HepG2 (cell line): ENCODE results near the gene USP10. TPM values are rescaled to one million over a fixed set of nuclear protein-coding genes. Genes with fewer than 3 reads are reported as not detected.
A peak's percentile ranks its signal among the peaks of the same experiment; 100 is the strongest.

Experiments
- ATF3 ChIP-seq: sonication (generic); formaldehyde crosslinking; IDR thresholded peaks from 2 replicates; pipeline ENCODE4 v1.4.0; 2020; ENCODE audit warnings: missing genetic modification reagents
- CAMTA2 ChIP-seq: sonication (generic); formaldehyde crosslinking; IDR thresholded peaks from 2 replicates; pipeline ENCODE4 v1.4.0; 2020; ENCODE audit warnings: mild to moderate bottlenecking, missing genetic modification reagents, borderline replicate concordance
- DZIP1 ChIP-seq: sonication (generic); formaldehyde crosslinking; IDR thresholded peaks from 2 replicates; pipeline ENCODE4 v1.5.0; 2020; ENCODE audit warnings: mild to moderate bottlenecking, missing genetic modification reagents
- E2F1 ChIP-seq: sonication (generic); formaldehyde crosslinking; IDR thresholded peaks from 2 replicates; pipeline ENCODE4 v1.5.0; 2020; ENCODE audit warnings: missing genetic modification reagents
- GZF1 ChIP-seq: sonication (generic); formaldehyde crosslinking; IDR thresholded peaks from 2 replicates; pipeline ENCODE4 v1.5.1; 2020; ENCODE audit warnings: mild to moderate bottlenecking, missing genetic modification reagents
- HOXD1 ChIP-seq: sonication (generic); formaldehyde crosslinking; IDR thresholded peaks from 2 replicates; pipeline ENCODE4 v1.5.0; 2020; ENCODE audit warnings: missing genetic modification reagents
- JUNB ChIP-seq: sonication (generic); formaldehyde crosslinking; IDR thresholded peaks from 2 replicates; pipeline ENCODE4 v1.8.0; 2022; ENCODE audit warnings: missing genetic modification reagents, mild to moderate bottlenecking, borderline replicate concordance
- MTA3 ChIP-seq: sonication (generic); formaldehyde crosslinking; IDR thresholded peaks from 2 replicates; pipeline ENCODE4 v1.4.0; 2020; ENCODE audit warnings: missing genetic modification reagents
- NCOA5 ChIP-seq: sonication (generic); formaldehyde crosslinking; IDR thresholded peaks from 2 replicates; pipeline ENCODE4 v1.4.0; 2020; ENCODE audit warnings: missing genetic modification reagents
- PREB ChIP-seq: sonication (generic); formaldehyde crosslinking; IDR thresholded peaks from 2 replicates; pipeline ENCODE4 v1.4.0; 2020; ENCODE audit warnings: missing genetic modification reagents
- SAFB2 ChIP-seq: sonication (generic); formaldehyde crosslinking; IDR thresholded peaks from 2 replicates; pipeline ENCODE4 v1.5.1; 2020; ENCODE audit warnings: missing genetic modification reagents, low read depth, mild to moderate bottlenecking, borderline replicate concordance
- SNRNP70 ChIP-seq: fragments of 200-400 bp; formaldehyde crosslinking; IDR thresholded peaks from 2 replicates; pipeline ENCODE4 v1.6.1; 2017; ENCODE audit warnings: mild to moderate bottlenecking, low read depth, low read length, moderate library complexity
- SYNCRIP ChIP-seq: fragments of 200-400 bp; formaldehyde crosslinking; IDR thresholded peaks from 2 replicates; pipeline ENCODE4 v1.6.1; 2018; ENCODE audit warnings: mild to moderate bottlenecking, low read depth, low read length; ENCODE audit not compliant: insufficient read depth
- TERF1 ChIP-seq: sonication (generic); formaldehyde crosslinking; IDR thresholded peaks from 2 replicates; pipeline ENCODE4 v1.8.0; 2022; ENCODE audit warnings: mild to moderate bottlenecking, missing genetic modification reagents, moderate library complexity
- U2AF1 ChIP-seq: fragments of 200-400 bp; formaldehyde crosslinking; optimal IDR thresholded peaks from 2 replicates; pipeline ENCODE3; 2017; ENCODE audit warnings: mild to moderate bottlenecking, low read depth, low read length
- ZBTB14 ChIP-seq: sonication (generic); formaldehyde crosslinking; IDR thresholded peaks from 2 replicates; pipeline ENCODE4 v1.4.0; 2020; ENCODE audit warnings: missing genetic modification reagents
- ZNF24 ChIP-seq: fragments of 450-650 bp; IDR thresholded peaks from 2 replicates; pipeline ENCODE4 v1.6.1; 2017; ENCODE audit warnings: antibody characterized with exemption, mild to moderate bottlenecking
- ZNF276 ChIP-seq: sonication (generic); formaldehyde crosslinking; IDR thresholded peaks from 2 replicates; pipeline ENCODE4 v1.4.0; 2020; ENCODE audit warnings: mild to moderate bottlenecking, low read depth, missing genetic modification reagents
- ZNF605 ChIP-seq: sonication (generic); formaldehyde crosslinking; IDR thresholded peaks from 2 replicates; pipeline ENCODE4 v1.8.0; 2022; ENCODE audit warnings: mild to moderate bottlenecking, missing genetic modification reagents
- polyA plus RNA-seq, 8 experiments: library from polyadenylated mRNA; depleted of rRNA in 3 of 8; stranded (reverse) in 7 of 8; unstranded in 1 of 8; fragments of >200 nt; fragmentation: Illumina TruSeq in 4 of 8; extraction: Trizol in 4 of 8; gene quantifications; 2 replicates each; pipeline versions ENCODE4 v1.2.1 to v1.2.3, GENCODE V29; 2011 to 2016; ENCODE audit warnings: low read depth in 4 of 8, missing spikeins in 1 of 8, mixed read lengths in 1 of 8; ENCODE audit not compliant: insufficient read depth in 1 of 8
- total RNA-seq, 5 experiments: library from RNA; depleted of rRNA; stranded (reverse); fragments of >200 nt; fragmentation: Illumina TruSeq; extraction: Trizol; gene quantifications; 2 replicates each; pipeline ENCODE4 v1.2.3, GENCODE V29; 2016; ENCODE audit warnings: low read depth in 1 of 5

Gene USP10
- total and polyA plus RNA-seq, 2 of the 13 experiments (the other 11 are each of a cell fraction or from before 2014, with no cell fraction given): 79.1 to 122 TPM

- TF ChIP-seq PREB (CRISPR knock-in tag): no peak
- no peak for TF ChIP-seq ZNF24
- no peak for TF ChIP-seq NCOA5
- TF ChIP-seq SYNCRIP: no peak
- no peak for TF ChIP-seq GZF1 (CRISPR knock-in tag)
- TF ChIP-seq SAFB2 (CRISPR knock-in tag): no peak
- TF ChIP-seq SNRNP70: no peak
- no peak for TF ChIP-seq CAMTA2 (CRISPR knock-in tag)
- TF ChIP-seq JUNB (CRISPR knock-in tag): 0 out of 2 replicates have a peak, but pooled peaks have one; percentile 12
- TF ChIP-seq TERF1: no peak
- no peak for TF ChIP-seq MTA3 (CRISPR knock-in tag)
- no peak for TF ChIP-seq ZBTB14
- TF ChIP-seq DZIP1 (CRISPR knock-in tag): no peak
- no peak for TF ChIP-seq ZNF276 (CRISPR knock-in tag)
- TF ChIP-seq E2F1 (CRISPR knock-in tag): no peak
- TF ChIP-seq U2AF1: no peak
- TF ChIP-seq ZNF605: no peak
- TF ChIP-seq ATF3 (CRISPR knock-in tag): no peak
- no peak for TF ChIP-seq HOXD1 (CRISPR knock-in tag)
Measured at GRCh38 chr16:84712801-84713775, 13.3 kb downstream of the USP10 start (continued).
